Mucosa of descending colon (tissue), 3 donors: ENCODE measurements around the gene TMEM123. TPM values are rescaled to one million over a fixed set of nuclear protein-coding genes. Genes with fewer than 3 reads are reported as not detected.
"Not testable (repeated sequence)": the region's sequence is repeated elsewhere in the genome, so short reads cannot be mapped to it uniquely, and the experiment has no call there.

Experiments used
- ATAC-seq: fragments of 200-7000 bp; cut with Tn5 transposase; one replicate; pipeline ENCODE4 v1.9.1; 2020; ENCODE audit warnings: mild to moderate bottlenecking, moderate library complexity
- DNase-seq, 3 donors: peaks; one replicate each; pipeline ENCODE4 v3.0.0-alpha.2; 2020
- H3K36me3 ChIP-seq: fragments of 200-600 bp; one replicate; pipeline ENCODE4 v1.8.0; 2021; ENCODE audit warnings: low read depth, mild to moderate bottlenecking
- H3K4me1 ChIP-seq: fragments of 200-600 bp; one replicate; pipeline ENCODE4 v1.8.0; 2021; ENCODE audit warnings: low read depth, mild to moderate bottlenecking
- H3K4me3 ChIP-seq: fragments of 200-600 bp; one replicate; pipeline ENCODE4 v1.8.0; 2021; ENCODE audit warnings: mild to moderate bottlenecking
- H3K9me3 ChIP-seq: fragments of 200-600 bp; one replicate; pipeline ENCODE4 v1.8.0; 2021; ENCODE audit warnings: mild to moderate bottlenecking
- intact Hi-C, 2 donors: fragments of 100-400 bp; cut with DNase I in 1 of 2; cut with micrococcal nuclease in 1 of 2; formaldehyde crosslinking; loops; one replicate each; pipeline versions ENCODE4 v1.11.0 to v1.11.1; 2022; cut with DNase I, micrococcal nuclease
- total RNA-seq, 3 donors: library from RNA; stranded (reverse); fragmentation: NEBNext Ultra II Directional in 2 of 3; extraction: Animal tissue kit (Norgen Biotek cat#: 25700) in 2 of 3; gene quantifications; one replicate each; pipeline versions ENCODE4 v1.2.1 to v1.2.4, GENCODE V29; 2021 to 2023
- TF ChIP-seq, protein P1 (sequence below): fragments of 200-600 bp; IDR thresholded peaks from one replicate; pipeline ENCODE4 v1.8.0; 2022; ENCODE audit warnings: antibody characterized with exemption, mild to moderate bottlenecking
- donor health status: DM: no; HTN: no; CAD: no; lungs with moderate emphysema.
- donor health status: DM: no; HTN: no; CAD: no.
- donor health status: DM: no; HTN: yes; CAD: no.

TMEM123 gene
- total RNA-seq, 3 donors from 2014 or later: 153 to 205 (median 157) TPM

DNA sequence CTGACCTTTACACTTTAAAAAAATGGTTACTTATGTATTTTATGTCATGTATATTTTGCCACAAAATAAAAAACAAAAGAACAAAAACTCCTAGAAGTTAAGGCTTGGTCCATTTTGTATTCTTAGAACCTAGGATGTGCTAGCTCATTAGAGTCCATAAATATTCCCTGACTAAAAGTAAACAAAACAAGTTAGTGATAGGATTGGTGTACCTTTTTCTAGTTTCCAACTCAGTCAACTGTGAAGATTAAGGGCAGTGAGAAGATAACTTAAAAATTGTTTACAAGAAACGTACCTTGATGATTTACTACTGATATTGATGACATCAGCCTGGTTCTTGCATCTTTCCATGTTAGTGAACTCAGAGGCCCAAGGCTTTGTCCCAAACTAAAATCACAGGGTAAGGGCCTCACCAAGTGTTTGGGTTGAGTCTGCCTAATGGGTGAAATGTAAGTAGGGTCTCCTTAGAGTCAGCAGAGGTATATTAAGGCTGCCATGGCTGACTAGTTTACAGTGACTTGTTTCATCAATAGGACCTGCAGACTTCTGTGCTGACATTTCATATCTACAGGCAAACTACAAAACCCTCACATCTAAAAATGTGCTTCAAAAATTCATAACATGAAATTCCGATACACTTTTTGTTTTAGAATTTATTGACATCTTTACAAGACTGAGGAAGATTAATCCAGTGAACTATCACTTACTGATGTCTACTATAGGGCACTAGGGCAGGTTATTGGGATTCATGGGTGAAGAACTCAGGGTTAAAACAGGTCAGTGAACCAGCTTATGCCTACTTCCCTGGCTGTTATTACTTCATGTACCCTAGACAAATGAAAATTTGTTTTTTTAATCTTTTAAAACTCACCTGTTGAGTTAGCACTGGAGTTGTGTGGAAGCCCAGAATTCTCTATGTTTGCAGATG is 4.4 kb downstream of the TMEM123 start:
- no peak for ATAC-seq
- H3K9me3 ChIP-seq: no peaks in the 10 kb centered on the region
- no peak for DNase-seq
- H3K36me3 ChIP-seq: no peaks in the 10 kb centered on the region
- H3K4me3 ChIP-seq: no peak overlapping the region
- intact Hi-C loops: no loop called here
- peaks cover 9% of the 10 kb centered on the region for H3K4me1 ChIP-seq
- TF ChIP-seq, protein P1, sequence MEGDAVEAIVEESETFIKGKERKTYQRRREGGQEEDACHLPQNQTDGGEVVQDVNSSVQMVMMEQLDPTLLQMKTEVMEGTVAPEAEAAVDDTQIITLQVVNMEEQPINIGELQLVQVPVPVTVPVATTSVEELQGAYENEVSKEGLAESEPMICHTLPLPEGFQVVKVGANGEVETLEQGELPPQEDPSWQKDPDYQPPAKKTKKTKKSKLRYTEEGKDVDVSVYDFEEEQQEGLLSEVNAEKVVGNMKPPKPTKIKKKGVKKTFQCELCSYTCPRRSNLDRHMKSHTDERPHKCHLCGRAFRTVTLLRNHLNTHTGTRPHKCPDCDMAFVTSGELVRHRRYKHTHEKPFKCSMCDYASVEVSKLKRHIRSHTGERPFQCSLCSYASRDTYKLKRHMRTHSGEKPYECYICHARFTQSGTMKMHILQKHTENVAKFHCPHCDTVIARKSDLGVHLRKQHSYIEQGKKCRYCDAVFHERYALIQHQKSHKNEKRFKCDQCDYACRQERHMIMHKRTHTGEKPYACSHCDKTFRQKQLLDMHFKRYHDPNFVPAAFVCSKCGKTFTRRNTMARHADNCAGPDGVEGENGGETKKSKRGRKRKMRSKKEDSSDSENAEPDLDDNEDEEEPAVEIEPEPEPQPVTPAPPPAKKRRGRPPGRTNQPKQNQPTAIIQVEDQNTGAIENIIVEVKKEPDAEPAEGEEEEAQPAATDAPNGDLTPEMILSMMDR: no peak

DNA sequence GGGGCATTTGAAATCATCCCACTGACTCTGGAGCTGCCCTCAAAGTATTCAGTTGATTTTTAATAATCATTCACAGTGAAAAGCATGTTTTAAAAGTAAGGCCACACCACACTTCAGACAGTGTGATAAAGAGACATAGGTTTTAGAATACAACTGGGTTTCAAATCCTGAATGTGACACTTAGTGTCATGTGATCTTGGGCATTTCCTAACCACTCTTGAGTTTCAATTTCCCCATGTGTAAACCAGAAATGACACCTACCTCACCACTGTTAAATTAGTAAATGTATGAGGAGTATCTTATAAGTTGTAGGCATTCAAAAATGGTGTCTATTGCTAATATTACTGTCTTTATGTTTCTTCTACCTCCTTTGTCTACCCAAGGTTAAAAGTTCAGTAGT is 5.4 kb downstream of the TMEM123 start:
- TF ChIP-seq, protein P1: no peak
- intact Hi-C loops: no loop called here
- no peak overlapping the region for H3K4me3 ChIP-seq
- H3K9me3 ChIP-seq: no peaks in the 10 kb centered on the region
- DNase-seq (no peak), ATAC-seq (no peak)
- peaks cover 9% of the 10 kb centered on the region for H3K4me1 ChIP-seq
- no peaks in the 10 kb centered on the region for H3K36me3 ChIP-seq

DNA sequence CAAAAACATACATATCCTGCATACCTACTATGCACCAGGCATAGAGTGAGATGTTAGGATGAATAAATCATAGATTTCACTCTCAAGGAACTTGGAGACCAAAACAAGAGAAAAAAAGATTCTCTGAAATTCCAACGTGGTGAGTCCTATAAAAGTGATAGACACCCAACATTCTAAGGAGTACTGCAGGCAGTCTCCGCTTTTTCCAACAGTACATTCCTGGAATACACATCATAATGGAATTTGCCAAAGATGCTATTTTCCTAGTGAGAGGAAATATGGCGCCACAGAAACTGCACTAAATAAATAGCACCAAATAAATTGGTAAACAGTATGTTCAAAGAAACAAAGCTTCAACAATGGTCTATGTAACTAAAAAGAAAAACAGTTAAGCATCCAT is 6.0 kb downstream of the TMEM123 start:
- H3K36me3 ChIP-seq: no peaks in the 10 kb centered on the region
- H3K4me1 ChIP-seq: peaks cover 9% of the 10 kb centered on the region
- H3K4me3 ChIP-seq: no peak overlapping the region
- ATAC-seq (no peak), DNase-seq (no peak)
- intact Hi-C loops: no loop called here
- no peaks in the 10 kb centered on the region for H3K9me3 ChIP-seq
- TF ChIP-seq, protein P1: no peak

DNA sequence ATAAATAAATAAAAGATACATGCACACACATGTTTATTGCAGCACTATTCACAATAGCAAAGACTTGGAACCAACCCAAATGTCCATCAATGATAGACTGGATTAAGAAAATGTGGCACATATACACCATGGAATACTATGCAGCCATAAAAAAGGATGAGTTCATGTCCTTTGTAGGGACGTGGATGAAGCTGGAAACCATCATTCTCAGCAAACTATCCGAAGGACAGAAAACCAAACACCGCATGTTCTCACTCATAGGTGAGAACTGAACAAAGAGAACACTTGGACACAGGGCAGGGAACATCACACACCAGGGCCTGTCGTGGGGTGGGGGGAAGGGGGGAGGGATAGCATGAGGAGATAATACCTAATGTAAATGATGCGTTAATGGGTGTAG is 7.9 kb downstream of the TMEM123 start:
- intact Hi-C loops, ATAC-seq, H3K4me3 ChIP-seq, H3K4me1 ChIP-seq, H3K36me3 ChIP-seq, H3K9me3 ChIP-seq, DNase-seq: not testable (repeated sequence)

DNA sequence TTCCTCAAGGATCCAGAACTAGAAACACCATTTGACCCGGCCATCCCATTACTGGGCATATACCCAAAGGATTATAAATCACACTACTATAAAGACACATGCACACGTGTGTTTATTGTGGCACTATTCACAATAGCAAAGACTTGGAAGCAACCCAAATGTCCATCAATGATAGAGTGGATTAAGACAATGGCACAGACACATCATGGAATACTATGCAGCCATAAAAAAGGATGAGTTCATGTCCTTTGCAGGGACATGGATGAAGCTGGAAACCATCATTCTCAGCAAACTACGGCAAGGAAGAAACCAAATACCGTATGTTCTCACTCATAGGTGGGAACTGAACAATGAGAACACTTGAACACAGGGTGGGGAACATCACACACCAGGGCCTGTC is 8.4 kb downstream of the TMEM123 start:
- not testable (repeated sequence) for ATAC-seq

DNA sequence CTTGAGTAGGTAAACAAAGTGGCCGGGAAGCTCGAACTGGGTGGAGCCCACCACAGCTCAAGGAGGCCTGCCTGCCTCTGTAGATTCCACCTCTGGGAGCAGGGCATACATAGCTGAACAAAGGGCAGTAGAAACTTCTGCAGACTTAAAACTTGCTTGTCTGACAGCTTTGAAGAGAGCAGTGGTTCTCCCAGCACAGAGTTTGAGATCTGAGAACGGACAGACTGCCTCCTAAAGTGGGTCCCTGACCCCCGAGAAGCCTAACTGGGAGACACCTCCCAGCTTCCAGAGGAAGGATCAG is 13.6 kb downstream of the TMEM123 start:
- intact Hi-C loops, DNase-seq, ATAC-seq, H3K4me3 ChIP-seq, H3K36me3 ChIP-seq, H3K4me1 ChIP-seq, H3K9me3 ChIP-seq: not testable (repeated sequence)

More for the DNA sequence above, 8.4 kb downstream of the TMEM123 start:
- H3K4me3 ChIP-seq, intact Hi-C loops, DNase-seq, H3K4me1 ChIP-seq, H3K36me3 ChIP-seq, H3K9me3 ChIP-seq: not testable (repeated sequence)

DNA sequence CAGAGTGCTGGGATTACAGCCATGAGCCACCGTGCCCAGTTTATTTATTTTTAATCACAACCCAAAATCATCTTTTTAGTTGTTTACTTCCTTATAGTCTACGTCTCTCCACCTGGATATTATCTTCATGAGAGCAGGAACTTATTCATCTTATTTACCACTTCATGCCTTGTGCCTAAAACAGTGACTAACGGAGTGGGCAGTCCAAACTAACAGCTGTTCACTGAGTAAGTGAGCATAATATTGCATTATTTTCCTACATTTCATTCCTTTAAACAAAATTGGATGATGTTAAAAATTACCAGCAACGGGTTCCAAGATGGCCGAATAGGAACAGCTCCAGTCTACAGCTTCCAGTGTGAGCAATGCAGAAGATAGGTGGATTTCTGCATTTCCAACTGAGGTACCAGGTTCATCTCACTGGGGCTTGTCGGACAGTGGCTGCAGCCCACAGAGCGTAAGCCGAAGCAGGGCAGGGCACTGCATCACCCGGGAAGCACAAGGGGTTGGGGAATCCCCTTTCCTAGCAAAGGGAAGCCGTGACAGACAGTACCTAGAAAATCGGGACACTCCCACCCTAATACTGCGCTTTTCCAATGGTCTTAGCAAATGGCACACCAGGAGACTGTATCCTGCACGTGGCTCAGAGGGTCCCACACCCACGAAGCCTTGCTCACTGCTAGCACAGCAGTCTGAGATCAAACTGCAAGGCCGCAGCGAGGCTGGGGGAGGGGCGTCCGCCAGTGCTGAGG is 14.1 kb downstream of the TMEM123 start:
- no peaks in the 10 kb centered on the region for H3K36me3 ChIP-seq
- H3K9me3 ChIP-seq: peaks cover 2% of the 10 kb centered on the region
- peak in 1 of 3 donors; percentile 52 for DNase-seq
- no peaks in the 10 kb centered on the region for H3K4me1 ChIP-seq
- TF ChIP-seq, protein P1: no peak
- H3K4me3 ChIP-seq: no peak overlapping the region
- peak; percentile 27 for ATAC-seq
- intact Hi-C loops: no loop called here
